Stimulated activated CD8-positive, alpha-beta memory T cell treated with anti-CD3 and anti-CD28 coated beads, Interleukin-15, amount 100 ng/mL, for 24 hours (primary cell): ENCODE data around the gene MTF1.
A peak's percentile ranks its signal among the peaks of the same experiment; 100 is the strongest.
"Not testable (repeated sequence)": the region's sequence is repeated elsewhere in the genome, so short reads cannot be mapped to it uniquely, and the experiment has no call there.

Experiments
- DNase-seq: peaks from one replicate; pipeline ENCODE4 v3.0.0-alpha.2; 2020; ENCODE audit warnings: low read depth

Gene MTF1

DNA sequence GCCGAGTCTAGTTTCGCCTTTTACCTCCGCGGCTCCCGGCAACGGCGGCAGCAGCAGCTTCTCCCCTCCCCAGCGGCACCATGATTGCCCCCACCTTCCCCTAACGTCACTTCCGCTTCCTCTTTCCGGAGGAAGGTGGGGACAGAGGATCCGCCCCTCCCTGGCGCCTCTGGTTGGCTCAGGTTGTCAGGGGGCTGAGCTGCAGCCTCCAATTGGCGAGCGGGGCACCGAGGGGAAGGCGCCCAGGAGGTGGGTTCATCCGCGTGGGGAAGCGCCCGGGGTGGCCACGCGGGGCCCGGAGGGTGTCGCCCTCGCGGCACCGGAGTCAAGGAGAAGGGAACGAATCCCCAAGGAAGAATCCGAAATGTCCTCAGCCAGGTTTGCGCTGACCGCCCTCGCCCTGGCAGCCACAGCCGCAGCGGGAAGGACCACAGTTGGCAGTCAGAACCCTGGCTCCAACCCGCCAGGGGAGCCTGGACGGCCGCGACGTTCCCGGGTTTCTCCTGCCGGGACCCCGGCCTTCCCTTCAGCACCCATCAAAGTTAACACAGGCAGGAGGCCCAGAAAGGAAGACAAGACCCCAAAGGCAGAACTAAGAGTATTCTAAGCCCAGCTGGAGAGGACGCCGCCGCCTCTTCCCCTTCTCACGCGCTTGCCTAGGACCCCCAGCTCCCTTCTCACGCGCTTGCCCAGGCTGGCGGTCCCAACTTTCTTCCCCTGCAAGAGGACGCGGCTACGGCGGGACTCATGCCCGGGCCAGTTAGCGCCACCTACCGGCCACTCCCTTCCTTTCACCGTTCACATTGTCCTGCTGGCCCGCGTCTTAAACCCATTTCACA lies at the start of gene MTF1:
MTF1 (minus strand) TSS at position 86 of the 839 bp plus-strand sequence. CDS start 1,934 bp downstream, outside the sequence.
- DNase-seq, result peak; percentile 88

DNA sequence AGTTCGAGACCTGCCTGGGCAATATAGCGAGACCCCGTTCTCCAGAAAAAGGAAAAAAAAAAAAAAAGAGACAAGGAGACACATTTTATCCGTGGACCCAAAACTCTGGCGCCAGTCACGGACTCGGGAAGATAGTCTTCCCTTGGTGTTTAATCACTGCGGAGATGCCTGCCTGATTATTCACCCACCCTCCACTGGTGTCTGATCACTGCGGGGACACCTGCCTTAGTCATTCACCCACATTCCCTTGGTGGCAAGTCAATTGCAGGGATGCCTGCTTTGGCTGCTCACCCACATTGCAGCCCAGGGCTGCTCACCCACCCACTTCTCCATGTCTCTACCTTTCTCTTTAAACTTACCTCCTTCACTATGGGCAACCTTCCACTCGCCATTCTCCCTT lies 49.1 kb upstream of the MTF1 start:
- not testable (repeated sequence) for DNase-seq

DNA sequence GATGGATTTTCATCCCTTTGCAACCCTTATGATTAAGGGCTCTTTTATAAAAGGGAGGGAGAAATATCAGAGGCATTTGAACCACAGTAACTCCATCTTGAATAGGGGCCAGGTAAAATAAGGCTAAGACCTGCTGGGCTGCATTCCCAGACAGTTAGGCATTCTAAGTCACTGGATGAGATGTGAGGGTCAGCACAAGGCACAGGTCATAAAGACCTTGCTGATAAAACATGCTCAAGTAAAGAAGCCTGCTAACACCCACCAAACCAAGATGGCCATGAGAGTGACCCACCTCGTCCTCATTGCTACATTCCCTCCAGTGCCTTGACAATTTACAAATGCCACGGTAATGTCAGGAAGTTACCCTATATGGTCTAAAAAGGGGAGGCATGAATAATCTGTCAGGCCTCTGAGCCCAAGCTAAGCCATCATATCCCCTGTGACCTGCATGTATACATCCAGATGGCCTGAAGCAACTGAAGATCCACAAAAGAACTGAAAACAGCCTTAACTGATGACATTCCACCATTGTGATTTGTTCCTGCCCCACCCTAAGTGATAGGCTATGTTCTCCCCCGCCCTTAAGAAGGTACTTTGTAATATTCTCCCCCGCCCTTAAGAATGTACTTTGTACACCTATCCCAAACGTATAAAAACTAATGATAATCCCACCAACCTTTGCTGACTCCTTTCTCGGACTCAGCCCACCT lies 48.2 kb upstream of the MTF1 start:
- DNase-seq, result not testable (repeated sequence)

- DNase-seq, result not testable (repeated sequence)
Measured at GRCh38 chr1:37906591-37906990, 47.2 kb upstream of the MTF1 start.

DNA sequence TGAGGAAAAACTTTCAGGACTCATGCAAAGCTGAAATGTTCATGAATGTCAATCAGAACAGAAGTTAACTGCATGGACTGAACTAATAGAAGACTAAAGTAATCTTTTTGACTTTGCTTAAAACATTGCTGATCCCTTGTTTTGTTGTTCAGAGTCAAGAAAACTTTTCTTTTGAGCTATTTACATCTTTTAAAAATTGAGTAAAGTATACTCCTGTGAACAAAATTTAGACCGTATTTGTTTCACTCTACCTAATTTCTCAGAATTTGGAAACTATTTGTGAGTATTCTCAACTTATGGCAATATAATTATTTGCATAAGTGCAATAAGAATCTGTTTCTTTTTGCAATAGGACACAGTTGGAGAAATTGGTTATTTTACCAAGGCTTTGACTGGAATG lies 46.3 kb upstream of the MTF1 start:
- DNase-seq, result no peak

GRCh38 chr1:37903921-37904320 lies 44.5 kb upstream of the MTF1 start:
- not testable (repeated sequence) for DNase-seq

DNA sequence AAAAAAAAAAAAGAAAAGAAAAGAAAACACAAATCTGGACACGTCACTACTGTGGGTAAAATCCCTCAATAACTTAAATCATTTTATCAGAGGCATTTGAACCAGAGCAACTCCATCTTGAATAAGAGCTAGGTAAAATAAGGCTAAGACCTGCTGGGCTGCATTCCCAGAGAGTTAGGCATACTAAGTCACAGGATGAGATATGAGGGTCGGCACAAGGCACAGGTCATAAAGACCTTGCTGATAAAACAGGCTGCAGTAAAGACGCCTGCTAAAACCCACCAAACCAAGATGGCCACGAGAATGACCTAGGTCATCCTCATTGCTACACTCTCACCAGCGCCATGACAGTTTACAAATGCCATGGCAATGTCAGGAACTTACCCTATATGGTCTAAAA lies 43.6 kb upstream of the MTF1 start:
- no peak for DNase-seq

GRCh38 chr1:37901893-37902225 lies 42.5 kb upstream of the MTF1 start:
- no peak for DNase-seq

GRCh38 chr1:37901191-37901892 lies 42.0 kb upstream of the MTF1 start:
- DNase-seq, result no peak

- not testable (repeated sequence) for DNase-seq
Measured at GRCh38 chr1:37897563-37897962, 38.2 kb upstream of the MTF1 start.

- no peak for DNase-seq
Measured at GRCh38 chr1:37893673-37894072, 34.3 kb upstream of the MTF1 start.

- no peak for DNase-seq
Measured at GRCh38 chr1:37892151-37893047, 33.0 kb upstream of the MTF1 start.

- DNase-seq, result no peak
Measured at GRCh38 chr1:37890378-37891014, 31.1 kb upstream of the MTF1 start.

- DNase-seq, result no peak
Measured at GRCh38 chr1:37888022-37888700, 28.8 kb upstream of the MTF1 start.

- DNase-seq, result no peak
Measured at GRCh38 chr1:37884145-37884544, 24.8 kb upstream of the MTF1 start.

- no peak for DNase-seq
Measured at GRCh38 chr1:37883671-37884070, 24.3 kb upstream of the MTF1 start.

DNA sequence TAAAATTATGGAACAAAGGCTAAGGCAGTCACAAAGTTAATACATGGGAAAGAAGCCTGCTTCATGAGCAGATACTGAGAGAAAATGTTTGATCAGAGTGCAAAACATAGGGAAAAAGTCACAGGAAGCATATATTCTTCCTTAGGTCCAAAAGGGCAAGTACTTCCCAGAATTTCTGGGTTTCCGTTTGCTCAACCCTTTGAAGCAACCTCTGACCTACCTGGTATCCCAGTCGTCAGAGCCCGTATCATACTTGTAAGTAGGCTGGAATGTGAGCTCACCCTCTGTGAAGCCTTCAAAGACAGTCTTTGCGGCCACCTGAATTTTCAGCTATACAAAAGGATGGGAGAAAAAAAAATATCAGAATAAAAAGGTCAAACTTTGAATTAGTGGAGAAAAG lies 20.5 kb upstream of the MTF1 start:
- no peak for DNase-seq

GRCh38 chr1:37878071-37878470 lies 18.7 kb upstream of the MTF1 start:
- no peak for DNase-seq

DNA sequence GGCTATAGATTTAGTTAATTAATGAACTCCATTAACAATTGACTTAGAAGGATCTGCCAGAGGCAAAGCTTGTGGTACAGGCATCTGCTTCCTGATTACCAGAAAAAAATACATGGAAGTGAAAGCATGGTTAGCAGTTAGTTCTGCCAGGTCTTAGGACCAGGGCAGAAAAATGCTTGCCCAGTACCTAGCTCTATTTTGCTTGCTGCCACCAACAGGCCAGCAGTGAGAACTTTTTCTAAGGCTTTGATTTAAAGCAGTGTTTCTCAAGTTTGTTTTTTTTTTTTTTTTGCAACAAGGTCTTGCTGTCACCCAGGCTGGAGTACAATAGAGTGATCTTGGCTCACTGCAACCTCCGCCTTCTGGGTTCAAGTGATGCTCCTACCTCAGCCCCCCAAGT lies 16.4 kb upstream of the MTF1 start:
- DNase-seq, result no peak

GRCh38 chr1:37872692-37873091 lies 13.3 kb upstream of the MTF1 start:
- DNase-seq, result no peak

DNA sequence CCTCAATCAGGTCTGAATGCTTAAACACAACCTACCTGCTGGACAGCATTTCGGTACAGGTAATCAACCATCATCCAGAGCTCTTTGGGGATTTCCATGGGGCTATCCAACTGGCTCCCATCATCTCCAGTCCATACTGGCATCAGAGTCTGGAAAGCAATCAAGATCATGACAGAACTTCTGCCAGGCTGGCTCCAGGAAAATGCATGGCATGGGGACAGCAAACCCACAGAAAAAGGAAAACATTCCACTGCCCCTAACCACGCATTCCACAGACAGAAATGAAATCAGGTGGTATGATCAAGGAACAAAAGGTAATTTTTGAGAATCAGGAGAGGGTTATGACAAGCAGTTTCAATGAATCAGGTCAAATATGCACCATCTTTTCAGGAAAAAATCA lies 9.1 kb upstream of the MTF1 start:
- no peak for DNase-seq
